Loucy (cell line): ENCODE results near the gene GNA15.

Experiments used
- H2AFZ ChIP-seq: fragments of 200-600 bp; sonication (generic); 2 replicates; pipeline ENCODE4 v1.6.0; 2016; ENCODE audit warnings: antibody characterized with exemption, mild to moderate bottlenecking, low read length, moderate library complexity
- H3F3A ChIP-seq: fragments of 200-600 bp; 2 replicates; pipeline ENCODE4 v1.6.0; 2016; ENCODE audit warnings: antibody characterized with exemption, low read depth, mild to moderate bottlenecking
- H3K27me3 ChIP-seq: fragments of 200-600 bp; sonication (generic); 2 replicates; pipeline ENCODE4 v1.6.1; 2014; ENCODE audit warnings: low read length, mild to moderate bottlenecking; ENCODE audit not compliant: insufficient read depth, poor library complexity, severe bottlenecking
- H3K36me3 ChIP-seq: fragments of 200-600 bp; sonication (generic); 2 replicates; pipeline ENCODE4 v1.6.1; 2016; ENCODE audit warnings: low read length; ENCODE audit not compliant: insufficient read depth
- H3K4me1 ChIP-seq: fragments of 200-600 bp; sonication (generic); 2 replicates; pipeline ENCODE4 v1.5.1; 2014; ENCODE audit warnings: low read length, mild to moderate bottlenecking; ENCODE audit not compliant: insufficient read depth, poor library complexity, severe bottlenecking
- H3K4me2 ChIP-seq: fragments of 200-600 bp; sonication (generic); 2 replicates; pipeline ENCODE4 v1.6.0; 2014; ENCODE audit warnings: antibody characterized with exemption, low read length, low read depth, mild to moderate bottlenecking; ENCODE audit not compliant: poor library complexity, severe bottlenecking
- H3K4me3 ChIP-seq: fragments of 200-600 bp; sonication (generic); 2 replicates; pipeline ENCODE4 v1.5.1; 2014; ENCODE audit warnings: low read length, mild to moderate bottlenecking, mixed read lengths; ENCODE audit not compliant: poor library complexity, severe bottlenecking
- H3K79me2 ChIP-seq: fragments of 200-600 bp; sonication (generic); 2 replicates; pipeline ENCODE4 v1.6.1; 2014; ENCODE audit warnings: low read length; ENCODE audit not compliant: insufficient read depth
- H3K9ac ChIP-seq: fragments of 200-600 bp; sonication (generic); 2 replicates; pipeline ENCODE4 v1.6.0; 2014; ENCODE audit warnings: mild to moderate bottlenecking, low read depth, low read length, moderate library complexity; ENCODE audit not compliant: poor library complexity, severe bottlenecking
- H3K9me2 ChIP-seq: fragments of 200-600 bp; sonication (generic); replicated peaks from 2 replicates; pipeline ENCODE4 v1.6.1; 2016; ENCODE audit warnings: low read depth, low read length, mixed read lengths
- H3K9me3 ChIP-seq: fragments of 200-600 bp; sonication (generic); 2 replicates; pipeline ENCODE4 v1.6.1; 2014; ENCODE audit warnings: mild to moderate bottlenecking, antibody characterized with exemption, low read length, low read depth; ENCODE audit not compliant: insufficient read depth
- H4K20me1 ChIP-seq: fragments of 200-600 bp; sonication (generic); 2 replicates; pipeline ENCODE4 v1.6.0; 2014; ENCODE audit warnings: antibody characterized with exemption, low read length, mild to moderate bottlenecking; ENCODE audit not compliant: insufficient read depth, poor library complexity, severe bottlenecking
- EZH2phosphoT487 ChIP-seq: fragments of 200-600 bp; IDR thresholded peaks from 2 replicates; pipeline ENCODE4 v1.6.1; 2018; ENCODE audit warnings: antibody characterized with exemption, mild to moderate bottlenecking, moderate library complexity, borderline replicate concordance
- TF ChIP-seq, protein P1 (sequence below): fragments of 200-600 bp; sonication (generic); conservative IDR thresholded peaks from 2 replicates; pipeline ENCODE4 v1.5.1; 2014; ENCODE audit warnings: mild to moderate bottlenecking, antibody characterized with exemption, low read length

The GNA15 gene

GRCh38 chr19:3094601-3095440, 41.0 kb upstream of the GNA15 start:
- Histone ChIP-seq H3F3A (no peaks in the 10 kb centered on the region), H2AFZ (no peak overlapping the region), H3K9me2 (no peaks in the 10 kb centered on the region), H3K4me1 (peaks cover 17% of the 10 kb centered on the region), H3K4me3 (peak overlapping the region; percentile 75), H3K9me3 (no peaks in the 10 kb centered on the region), H3K27me3 (peaks cover 13% of the 10 kb centered on the region), H3K36me3 (no peaks in the 10 kb centered on the region), H3K4me2 (peak overlapping the region; percentile 96), H3K79me2 (0 out of 2 replicates have a peak, but pooled peaks cover 4% of the 10 kb centered on the region), H3K9ac (peak overlapping the region; percentile 67), H4K20me1 (peaks cover 4% of the 10 kb centered on the region)
- TF ChIP-seq, protein P1, sequence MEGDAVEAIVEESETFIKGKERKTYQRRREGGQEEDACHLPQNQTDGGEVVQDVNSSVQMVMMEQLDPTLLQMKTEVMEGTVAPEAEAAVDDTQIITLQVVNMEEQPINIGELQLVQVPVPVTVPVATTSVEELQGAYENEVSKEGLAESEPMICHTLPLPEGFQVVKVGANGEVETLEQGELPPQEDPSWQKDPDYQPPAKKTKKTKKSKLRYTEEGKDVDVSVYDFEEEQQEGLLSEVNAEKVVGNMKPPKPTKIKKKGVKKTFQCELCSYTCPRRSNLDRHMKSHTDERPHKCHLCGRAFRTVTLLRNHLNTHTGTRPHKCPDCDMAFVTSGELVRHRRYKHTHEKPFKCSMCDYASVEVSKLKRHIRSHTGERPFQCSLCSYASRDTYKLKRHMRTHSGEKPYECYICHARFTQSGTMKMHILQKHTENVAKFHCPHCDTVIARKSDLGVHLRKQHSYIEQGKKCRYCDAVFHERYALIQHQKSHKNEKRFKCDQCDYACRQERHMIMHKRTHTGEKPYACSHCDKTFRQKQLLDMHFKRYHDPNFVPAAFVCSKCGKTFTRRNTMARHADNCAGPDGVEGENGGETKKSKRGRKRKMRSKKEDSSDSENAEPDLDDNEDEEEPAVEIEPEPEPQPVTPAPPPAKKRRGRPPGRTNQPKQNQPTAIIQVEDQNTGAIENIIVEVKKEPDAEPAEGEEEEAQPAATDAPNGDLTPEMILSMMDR: no peak
- TF ChIP-seq EZH2phosphoT487: no peak

- Histone ChIP-seq H3F3A (no peaks in the 10 kb centered on the region), H3K36me3 (no peaks in the 10 kb centered on the region), H3K4me1 (peaks cover 17% of the 10 kb centered on the region), H4K20me1 (peaks cover 4% of the 10 kb centered on the region), H3K4me2 (peak overlapping the region; percentile 96), H3K27me3 (peaks cover 13% of the 10 kb centered on the region), H2AFZ (no peak overlapping the region), H3K9me3 (no peaks in the 10 kb centered on the region), H3K79me2 (0 out of 2 replicates have a peak, but pooled peaks cover 4% of the 10 kb centered on the region), H3K9me2 (no peaks in the 10 kb centered on the region), H3K4me3 (peak overlapping the region; percentile 75), H3K9ac (peak overlapping the region; percentile 67)
- TF ChIP-seq EZH2phosphoT487: no peak
- TF ChIP-seq, protein P1: no peak
Measured at GRCh38 chr19:3095441-3096191, 40.2 kb upstream of the GNA15 start.

GRCh38 chr19:3096267-3096901, 39.4 kb upstream of the GNA15 start:
- no peak for TF ChIP-seq EZH2phosphoT487
- TF ChIP-seq, protein P1: no peak
- Histone ChIP-seq H3K4me3 (no peak overlapping the region), H3K9me3 (no peaks in the 10 kb centered on the region), H3K4me2 (peak overlapping the region; percentile 96), H3K9ac (no peak overlapping the region), H3K79me2 (0 out of 2 replicates have a peak, but pooled peaks cover 4% of the 10 kb centered on the region), H3K36me3 (no peaks in the 10 kb centered on the region), H3F3A (no peaks in the 10 kb centered on the region), H2AFZ (no peak overlapping the region), H3K4me1 (peaks cover 17% of the 10 kb centered on the region), H3K27me3 (peaks cover 13% of the 10 kb centered on the region), H3K9me2 (no peaks in the 10 kb centered on the region), H4K20me1 (peaks cover 4% of the 10 kb centered on the region)
